Measurements from ENCODE around the gene LATS2. TPM values are rescaled to one million over a fixed set of nuclear protein-coding genes. Genes with fewer than 3 reads are reported as not detected.

Gene LATS2
- total and polyA plus RNA-seq, 2 of the 8 experiments (the other 6 are each of a cell fraction or from before 2014, with no cell fraction given): 8.3 to 26.2 TPM

- H2AK5ac ChIP-seq (ENCODE audit: low read depth, low read length): no peak overlapping the region
- peaks cover 18% of the 10 kb centered on the region for H3K79me1 ChIP-seq (ENCODE audit: low read depth, low read length)
- no peak overlapping the region for H3K18ac ChIP-seq (ENCODE audit: extremely low read depth, low read length)
- H3K27me3 ChIP-seq (replicated peaks in 1 of 4; ENCODE audit: control insufficient read depth in 3 of 4, extremely low read depth in 1 of 4, insufficient read depth in 3 of 4, low read length in 3 of 4): no peaks in the 10 kb centered on the region
- no peak overlapping the region for H2BK120ac ChIP-seq (replicated peaks; ENCODE audit: low read depth, low read length)
- H4K20me1 ChIP-seq (replicated peaks in 1 of 2; ENCODE audit: control insufficient read depth in 1 of 2, insufficient read depth in 2 of 2, low read length in 2 of 2): peaks cover 10 to 19% of the 10 kb centered on the region in 2 experiments
- CTCF ChIA-PET (ENCODE audit: partially characterized antibody): interaction anchor here (1.3 kb wide), 1 partner anchor 40 kb away, joined by 4 read pairs; no protein-coding TSS in a partner anchor
- H2BK12ac ChIP-seq (ENCODE audit: low read depth, low read length): no peak overlapping the region
- H3K27ac ChIP-seq (ENCODE audit: low read depth, low read length): no peak overlapping the region
- no peak overlapping the region for H3K4ac ChIP-seq (replicated peaks; ENCODE audit: insufficient read length, low read depth, low read length)
- H3K4me1 ChIP-seq (replicated peaks in 1 of 4; ENCODE audit: control insufficient read depth in 3 of 4, insufficient read depth in 4 of 4, low read length in 3 of 4): peaks cover 4 to 9% (median 5%) of the 10 kb centered on the region in 4 experiments
- no peak overlapping the region for H3K4me2 ChIP-seq (ENCODE audit: insufficient read depth in 1 of 2, low read depth in 2 of 2, low read length in 2 of 2)
- H4K8ac ChIP-seq (ENCODE audit: extremely low read depth, insufficient read depth, low read length): no peak overlapping the region
- no peak overlapping the region for H4K5ac ChIP-seq (ENCODE audit: insufficient read length, low read depth, low read length)
- POLR2A ChIA-PET (ENCODE audit: partially characterized antibody): interaction anchor here (3.4 kb wide), 1 partner anchor 11 kb away, joined by 10 read pairs; no protein-coding TSS in a partner anchor
- H2BK15ac ChIP-seq (ENCODE audit: low read length): no peak overlapping the region
- FAIRE-seq: no peak
- no peak overlapping the region for H3K56ac ChIP-seq (replicated peaks; ENCODE audit: insufficient read length, low read depth, low read length)
- H3K23me2 ChIP-seq (ENCODE audit: low read depth, low read length): no peaks in the 10 kb centered on the region
- 89% methylated on average over 10 of the region's 10 CpGs; no CpG with 5 or more reads in 1 of the 2 experiments for WGBS, 2 experiments (ENCODE audit: extremely low coverage in 1 of 2, insufficient coverage in 1 of 2, insufficient read length in 1 of 2, insufficient replicate concordance in 2 of 2, low coverage in 1 of 2, low lambda C conversion rate in 2 of 2, missing lambda C conversion rate in 1 of 2)
- no peaks in the 10 kb centered on the region; a peak in 1 of 8 replicates for H3K36me3 ChIP-seq (ENCODE audit: control insufficient read depth in 2 of 4, insufficient read depth in 4 of 4, low read length in 3 of 4)
- H2BK5ac ChIP-seq (ENCODE audit: low read depth, low read length): no peak overlapping the region
- no peaks in the 10 kb centered on the region for H3K9me3 ChIP-seq (ENCODE audit: insufficient read depth in 2 of 2, low read depth in 1 of 2, low read length in 1 of 2)
- no peak overlapping the region for H3K23ac ChIP-seq (ENCODE audit: insufficient read length)
- H3K4me3 ChIP-seq (ENCODE audit: extremely low read depth in 1 of 4, insufficient read depth in 2 of 4, low read depth in 3 of 4, low read length in 4 of 4): no peak overlapping the region
- no peak overlapping the region; a peak in 1 of 7 replicates for H3K9ac ChIP-seq (replicated peaks in 1 of 4; ENCODE audit: extremely low read depth in 1 of 4, low read depth in 3 of 4, low read length in 3 of 4)
- no peak for TF ChIP-seq EGR1 (IDR thresholded peaks at IDR 0.05; ENCODE audit: borderline replicate concordance, low read depth, low read length)
- TF ChIP-seq POLR2AphosphoS5 (IDR thresholded peaks at IDR 0.05; ENCODE audit: low read depth, low read length): no peak
- TF ChIP-seq GTF2F1 (IDR thresholded peaks at IDR 0.05; ENCODE audit: borderline replicate concordance, low read depth, low read length): no peak
- TF ChIP-seq CBX8 (IDR thresholded peaks at IDR 0.05; ENCODE audit: borderline replicate concordance, low read depth, low read length): no peak
- no peak for TF ChIP-seq ATF3 (IDR thresholded peaks at IDR 0.05; ENCODE audit: insufficient read depth, low read depth, low read length)
- no peak for TF ChIP-seq USF2 (IDR thresholded peaks at IDR 0.05; ENCODE audit: low read length)
- TF ChIP-seq SIN3A (conservative IDR thresholded peaks at IDR 0.05 in 1 of 2, IDR thresholded peaks at IDR 0.05 in 1 of 2; ENCODE audit: low read depth in 1 of 2, low read length in 2 of 2): no peak
- TF ChIP-seq CHD2 (IDR thresholded peaks at IDR 0.05; ENCODE audit: low read length): no peak
- H4K91ac ChIP-seq (replicated peaks; ENCODE audit: insufficient read length, low read length): no peak overlapping the region
- DNase-seq (ENCODE audit: low read depth in 1 of 2, low spot score in 2 of 2): no peak
- H2BK20ac ChIP-seq (ENCODE audit: low read length): no peak overlapping the region
- no peak overlapping the region for H3K14ac ChIP-seq (ENCODE audit: insufficient read length)
- H3K79me2 ChIP-seq (ENCODE audit: control insufficient read depth in 1 of 2, insufficient read depth in 2 of 2, low read length in 2 of 2): peaks cover 32 to 87% of the 10 kb centered on the region in 2 experiments
- H2AFZ ChIP-seq (ENCODE audit: low read length): no peak overlapping the region
Measured at GRCh38 chr13:21032656-21033055, 28.7 kb downstream of the LATS2 start.
